Activated T-cell treated with anti-CD3 and anti-CD28 coated beads, Interleukin-2, amount 50 U/mL, for 72 hours (primary cell): Measurements from ENCODE around the gene GREB1L. TPM values are rescaled to one million over a fixed set of nuclear protein-coding genes. Genes with fewer than 3 reads are reported as not detected.

ENCODE experiments used
- ATAC-seq, 2 donors: fragments of 150-1000 bp; cut with Tn5 transposase; replicated peaks in 1 of 2; 2 replicates each; pipeline ENCODE4 v1.10.0; 2021; ENCODE audit warnings: moderate library complexity in 2 of 2, mild to moderate bottlenecking in 1 of 2
- DNase-seq, 2 donors: peaks; one replicate each; pipeline ENCODE4 v3.0.0; 2021 to 2022; ENCODE audit warnings: mixed read lengths in 1 of 2
- H3K27ac Mint-ChIP-seq: one replicate; pipeline ENCODE4 v1.8.0; 2022; ENCODE audit warnings: mild to moderate bottlenecking, moderate library complexity, mixed read lengths
- H3K27me3 Mint-ChIP-seq: one replicate; pipeline ENCODE4 v1.8.0; 2022; ENCODE audit warnings: low read depth, mixed read lengths
- H3K36me3 Mint-ChIP-seq, 2 donors: one replicate each; pipeline ENCODE4 v1.8.0; 2022; ENCODE audit warnings: mixed read lengths in 2 of 2, mild to moderate bottlenecking in 1 of 2; ENCODE audit not compliant: insufficient read depth in 2 of 2
- H3K4me1 Mint-ChIP-seq: one replicate; pipeline ENCODE4 v1.8.0; 2022; ENCODE audit warnings: low read depth, mixed read lengths
- H3K4me3 Mint-ChIP-seq, 2 donors: one replicate each; pipeline ENCODE4 v1.8.0; 2022; ENCODE audit warnings: mild to moderate bottlenecking in 2 of 2, mixed read lengths in 2 of 2, moderate library complexity in 2 of 2
- H3K9me3 Mint-ChIP-seq, 2 donors: one replicate each; pipeline ENCODE4 v1.8.0; 2022; ENCODE audit warnings: mixed read lengths in 2 of 2
- total RNA-seq, 2 donors: library from RNA; stranded (reverse); gene quantifications; one replicate each; pipeline ENCODE4 v1.2.3, GENCODE V29; 2022

GREB1L gene
- total RNA-seq, 2 donors from 2014 or later = not detected

- Mint-ChIP-seq H3K36me3 (peaks cover 3 to 4% of the 10 kb centered on the region in 2 donors), H3K9me3 (peaks cover 0 to 2% of the 10 kb centered on the region in 2 donors), H3K27me3 (no peaks in the 10 kb centered on the region), H3K27ac (no peak overlapping the region), H3K4me1 (no peaks in the 10 kb centered on the region), H3K4me3 (no peak overlapping the region)
- DNase-seq = no peak
- no peak for ATAC-seq
Measured at GRCh38 chr18:21509062-21509461, 267.0 kb downstream of the GREB1L start.

- H3K27me3 Mint-ChIP-seq = no peaks in the 10 kb centered on the region
- H3K9me3 Mint-ChIP-seq = peaks cover 0 to 2% of the 10 kb centered on the region in 2 donors
- ATAC-seq (no peak), DNase-seq (no peak)
- no peak overlapping the region for H3K27ac Mint-ChIP-seq
- peaks cover 4 to 7% of the 10 kb centered on the region in 2 donors for H3K36me3 Mint-ChIP-seq
- no peak overlapping the region for H3K4me3 Mint-ChIP-seq
- H3K4me1 Mint-ChIP-seq = no peaks in the 10 kb centered on the region
Measured at GRCh38 chr18:21513292-21513691, 271.3 kb downstream of the GREB1L start.

- Mint-ChIP-seq H3K27me3 (no peaks in the 10 kb centered on the region), H3K4me3 (no peak overlapping the region), H3K36me3 (peaks cover 4 to 7% of the 10 kb centered on the region in 2 donors), H3K27ac (no peak overlapping the region), H3K9me3 (peaks cover 0 to 2% of the 10 kb centered on the region in 2 donors), H3K4me1 (no peaks in the 10 kb centered on the region)
- ATAC-seq (no peak), DNase-seq (no peak)
Measured at GRCh38 chr18:21513741-21514140, 271.7 kb downstream of the GREB1L start.

GRCh38 chr18:21522530-21522929 is 280.5 kb downstream of the GREB1L start:
- no peaks in the 10 kb centered on the region for H3K9me3 Mint-ChIP-seq
- ATAC-seq = no peak
- H3K4me3 Mint-ChIP-seq = no peak overlapping the region
- H3K27ac Mint-ChIP-seq = no peak overlapping the region
- no peaks in the 10 kb centered on the region for H3K27me3 Mint-ChIP-seq
- H3K36me3 Mint-ChIP-seq = peaks cover 1 to 12% of the 10 kb centered on the region in 2 donors
- DNase-seq = no peak
- H3K4me1 Mint-ChIP-seq = no peaks in the 10 kb centered on the region

GRCh38 chr18:21525916-21526315 is 283.9 kb downstream of the GREB1L start:
- no peak for ATAC-seq
- H3K27ac Mint-ChIP-seq = no peak overlapping the region
- no peaks in the 10 kb centered on the region for H3K9me3 Mint-ChIP-seq
- H3K27me3 Mint-ChIP-seq = no peaks in the 10 kb centered on the region
- DNase-seq = no peak
- no peaks in the 10 kb centered on the region for H3K4me1 Mint-ChIP-seq
- no peak overlapping the region for H3K4me3 Mint-ChIP-seq
- H3K36me3 Mint-ChIP-seq = peaks cover 1 to 12% of the 10 kb centered on the region in 2 donors

- no peak for DNase-seq
- Mint-ChIP-seq H3K4me1 (no peaks in the 10 kb centered on the region), H3K36me3 (peaks cover 1 to 17% of the 10 kb centered on the region in 2 donors), H3K27ac (no peak overlapping the region), H3K4me3 (no peak overlapping the region), H3K27me3 (no peaks in the 10 kb centered on the region), H3K9me3 (no peaks in the 10 kb centered on the region)
- no peak for ATAC-seq
Measured at GRCh38 chr18:21526463-21526862, 284.4 kb downstream of the GREB1L start.

GRCh38 chr18:21534327-21534726 is 292.3 kb downstream of the GREB1L start:
- Mint-ChIP-seq H3K36me3 (peaks cover 0 to 22% of the 10 kb centered on the region in 2 donors), H3K27ac (no peak overlapping the region), H3K9me3 (no peaks in the 10 kb centered on the region), H3K27me3 (no peaks in the 10 kb centered on the region), H3K4me3 (no peak overlapping the region), H3K4me1 (no peaks in the 10 kb centered on the region)
- no peak for ATAC-seq
- no peak for DNase-seq

GRCh38 chr18:21538230-21538629 is 296.2 kb downstream of the GREB1L start:
- Mint-ChIP-seq H3K4me1 (no peaks in the 10 kb centered on the region), H3K4me3 (no peak overlapping the region), H3K27ac (no peak overlapping the region), H3K9me3 (no peaks in the 10 kb centered on the region), H3K27me3 (no peaks in the 10 kb centered on the region), H3K36me3 (peaks cover 3 to 13% of the 10 kb centered on the region in 2 donors)
- DNase-seq = no peak
- no peak for ATAC-seq

GRCh38 chr18:21546423-21546822 is 304.4 kb downstream of the GREB1L start:
- H3K36me3 Mint-ChIP-seq = peaks cover 6 to 7% of the 10 kb centered on the region in 2 donors

GRCh38 chr18:21548647-21549046 is 306.6 kb downstream of the GREB1L start:
- DNase-seq = no peak
- Mint-ChIP-seq H3K9me3 (peaks cover 0 to 7% of the 10 kb centered on the region in 2 donors), H3K27me3 (no peaks in the 10 kb centered on the region), H3K27ac (no peak overlapping the region), H3K4me1 (peaks cover 8% of the 10 kb centered on the region), H3K4me3 (no peak overlapping the region), H3K36me3 (peaks cover 10 to 19% of the 10 kb centered on the region in 2 donors)
- ATAC-seq = no peak

More at GRCh38 chr18:21546423-21546822, 304.4 kb downstream of the GREB1L start:
- Mint-ChIP-seq H3K4me1 (no peaks in the 10 kb centered on the region), H3K9me3 (no peaks in the 10 kb centered on the region), H3K27ac (no peak overlapping the region), H3K4me3 (no peak overlapping the region), H3K27me3 (no peaks in the 10 kb centered on the region)
- DNase-seq = no peak
- no peak for ATAC-seq

GRCh38 chr18:21550510-21550970 is 308.5 kb downstream of the GREB1L start:
- DNase-seq = no peak
- no peak for ATAC-seq
- Mint-ChIP-seq H3K27ac (no peak overlapping the region), H3K36me3 (peaks cover 10 to 21% of the 10 kb centered on the region in 2 donors), H3K4me3 (no peak overlapping the region), H3K4me1 (peaks cover 8% of the 10 kb centered on the region), H3K27me3 (no peaks in the 10 kb centered on the region), H3K9me3 (peaks cover 0 to 7% of the 10 kb centered on the region in 2 donors)

GRCh38 chr18:21557607-21558253 is 315.7 kb downstream of the GREB1L start:
- H3K27me3 Mint-ChIP-seq = no peaks in the 10 kb centered on the region
- peak overlapping the region; percentile 84 for H3K27ac Mint-ChIP-seq
- ATAC-seq = no peak
- DNase-seq = no peak
- peaks cover 2% of the 10 kb centered on the region for H3K4me1 Mint-ChIP-seq
- H3K4me3 Mint-ChIP-seq = no peak overlapping the region
- H3K36me3 Mint-ChIP-seq = peaks cover 0 to 14% of the 10 kb centered on the region in 2 donors
- H3K9me3 Mint-ChIP-seq = peaks cover 0 to 3% of the 10 kb centered on the region in 2 donors

- Mint-ChIP-seq H3K27me3 (no peaks in the 10 kb centered on the region), H3K4me1 (no peaks in the 10 kb centered on the region), H3K9me3 (no peaks in the 10 kb centered on the region), H3K36me3 (peaks cover 0 to 13% of the 10 kb centered on the region in 2 donors), H3K27ac (no peak overlapping the region), H3K4me3 (no peak overlapping the region)
- no peak for ATAC-seq
- DNase-seq = no peak
Measured at GRCh38 chr18:21559195-21559594, 317.2 kb downstream of the GREB1L start.

GRCh38 chr18:21571772-21572171 is 329.7 kb downstream of the GREB1L start:
- peak overlapping the region; percentile 47 for H3K27ac Mint-ChIP-seq
- peaks cover 5 to 33% of the 10 kb centered on the region in 2 donors for H3K36me3 Mint-ChIP-seq
- H3K27me3 Mint-ChIP-seq = no peaks in the 10 kb centered on the region
- no peaks in the 10 kb centered on the region for H3K4me1 Mint-ChIP-seq
- ATAC-seq (no peak), DNase-seq (no peak)
- H3K9me3 Mint-ChIP-seq = no peaks in the 10 kb centered on the region
- no peak overlapping the region for H3K4me3 Mint-ChIP-seq
